ENCODE results near the gene FSTL4. TPM values are rescaled to one million over a fixed set of nuclear protein-coding genes. Genes with fewer than 3 reads are reported as not detected.

Gene FSTL4
- total and polyA plus RNA-seq, 4 donors = 0.42 TPM; not detected in 3

DNA sequence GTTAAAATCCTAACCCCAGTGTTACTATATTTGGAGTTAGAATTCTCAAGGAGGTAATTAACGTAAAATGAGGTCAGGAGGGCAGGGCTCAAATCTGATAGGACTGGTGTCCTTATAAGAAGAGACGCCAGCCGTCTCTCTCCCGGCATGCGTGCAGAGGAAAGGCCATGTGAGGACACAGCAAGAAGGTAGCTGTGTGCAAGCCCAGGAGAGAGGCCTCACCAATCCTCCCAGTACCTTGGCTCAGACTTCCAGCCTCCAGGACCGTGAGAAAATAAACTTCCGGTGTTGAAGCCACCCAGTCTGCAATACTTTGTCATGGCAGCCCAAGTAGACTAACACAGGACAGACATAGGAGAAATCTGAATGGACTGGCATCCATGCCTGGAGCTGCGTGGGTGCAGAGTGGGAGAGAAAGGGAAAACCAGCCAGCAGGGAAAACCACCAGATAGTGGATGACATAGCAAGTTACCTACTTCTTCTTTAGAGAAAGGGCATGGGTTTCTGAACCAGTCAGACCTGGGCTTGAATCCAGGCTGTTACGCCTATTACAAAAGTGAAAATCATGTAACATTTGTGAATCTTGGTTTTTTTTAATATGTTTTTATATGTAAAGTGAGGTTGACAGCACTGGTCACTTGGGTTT, 89.2 kb downstream of the FSTL4 start:
- ATAC-seq (ENCODE audit: low FRiP score) = no peak
- H3K27me3 ChIP-seq (ENCODE audit: control insufficient read depth in 1 of 2, insufficient read depth in 2 of 2, low read length in 1 of 2) = no peaks in the 10 kb centered on the region

DNA sequence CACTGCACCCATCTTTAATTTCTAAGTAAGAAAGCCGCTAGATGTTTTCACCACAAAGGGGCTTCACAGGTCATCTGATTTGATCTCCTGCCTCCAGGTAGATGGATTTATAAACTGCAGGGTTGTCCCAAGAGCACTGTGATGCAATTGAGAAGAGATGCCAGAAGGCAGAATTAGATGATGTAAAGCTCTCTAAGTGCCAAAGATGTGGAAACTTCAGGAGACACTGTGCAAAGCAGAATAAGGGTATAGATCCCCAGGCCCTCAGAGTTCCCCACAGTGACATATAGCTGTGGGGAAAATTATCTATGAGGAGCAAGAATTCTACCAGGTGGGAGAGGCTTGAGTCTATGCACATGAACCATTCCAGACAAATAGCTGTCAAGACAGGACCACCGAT, 90.5 kb downstream of the FSTL4 start:
- intact Hi-C loops (cut with DNase I) = no loop called here
- Histone ChIP-seq H3K9me3 (ENCODE audit: control insufficient read depth, low read length) (no peaks in the 10 kb centered on the region), H3K4me1 (ENCODE audit: control insufficient read depth in 1 of 2, insufficient read depth in 2 of 2, low read length in 2 of 2) (no peaks in the 10 kb centered on the region), H3K4me3 (ENCODE audit: low read length in 2 of 2) (no peak overlapping the region), H3K27me3 (ENCODE audit: control insufficient read depth in 1 of 2, insufficient read depth in 2 of 2, low read length in 1 of 2) (no peaks in the 10 kb centered on the region), H3K27ac (ENCODE audit: low read depth in 1 of 2, low read length in 2 of 2) (no peak overlapping the region), H3K36me3 (ENCODE audit: control insufficient read depth in 1 of 2, insufficient read depth in 2 of 2, low read length in 1 of 2) (no peaks in the 10 kb centered on the region)
- WGBS, 2 donors = 84 to 86% methylated on average over 2 of the region's 2 CpGs
- DNase-seq (no peak), ATAC-seq (ENCODE audit: low FRiP score) (no peak)

More for the DNA sequence above, 89.2 kb downstream of the FSTL4 start:
- DNase-seq = no peak
- WGBS, 2 donors = 61 to 72% methylated on average over 9 of the region's 9 CpGs
- intact Hi-C loops (cut with DNase I) = no loop called here
- no peaks in the 10 kb centered on the region for H3K9me3 ChIP-seq (ENCODE audit: control insufficient read depth, low read length)
- no peaks in the 10 kb centered on the region for H3K36me3 ChIP-seq (ENCODE audit: control insufficient read depth in 1 of 2, insufficient read depth in 2 of 2, low read length in 1 of 2)
- H3K4me1 ChIP-seq (ENCODE audit: control insufficient read depth in 1 of 2, insufficient read depth in 2 of 2, low read length in 2 of 2) = no peaks in the 10 kb centered on the region
- no peak overlapping the region for H3K27ac ChIP-seq (ENCODE audit: low read depth in 1 of 2, low read length in 2 of 2)
- H3K4me3 ChIP-seq (ENCODE audit: low read length in 2 of 2) = no peak overlapping the region

DNA sequence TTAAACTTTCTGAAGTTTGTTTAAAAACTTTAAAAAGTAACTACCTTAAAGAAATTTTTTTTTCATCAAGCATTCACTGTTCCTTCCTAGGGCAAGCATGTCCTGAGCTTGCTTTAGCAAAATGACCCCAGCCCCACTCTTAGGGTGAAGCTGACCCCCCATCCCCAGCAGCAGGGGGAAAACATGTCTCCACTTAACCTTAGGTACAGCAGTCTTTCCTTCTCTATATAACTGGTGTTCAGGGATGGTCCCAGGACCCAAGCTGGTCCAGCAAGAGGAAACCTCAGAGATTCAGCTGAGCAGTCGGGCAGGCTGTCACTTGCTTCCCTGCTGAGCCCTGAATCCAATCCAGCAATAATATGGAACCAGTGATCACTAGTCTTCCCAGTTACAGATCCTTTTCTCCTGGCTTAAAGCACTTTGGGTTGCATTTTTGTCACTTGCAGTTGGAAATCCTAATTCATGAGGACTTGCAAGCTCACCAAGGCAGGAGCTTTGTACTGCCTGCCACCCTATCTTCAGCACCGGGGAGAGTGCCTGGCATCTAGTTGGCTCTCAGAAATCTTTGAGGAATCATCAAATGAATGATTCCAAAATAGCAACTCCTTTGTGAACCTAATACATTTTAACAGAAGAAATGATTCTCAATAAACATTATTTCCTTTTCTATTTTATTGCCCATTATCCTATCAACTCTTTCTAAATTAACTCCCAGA, 91.2 kb downstream of the FSTL4 start:
- H3K27me3 ChIP-seq (ENCODE audit: control insufficient read depth in 1 of 2, insufficient read depth in 2 of 2, low read length in 1 of 2) = no peaks in the 10 kb centered on the region
- H3K27ac ChIP-seq (ENCODE audit: low read depth in 1 of 2, low read length in 2 of 2) = no peak overlapping the region
- DNase-seq = no peak
- 35% methylated on average over 2 of the region's 2 CpGs for WGBS, 2 donors
- no peaks in the 10 kb centered on the region for H3K36me3 ChIP-seq (ENCODE audit: control insufficient read depth in 1 of 2, insufficient read depth in 2 of 2, low read length in 1 of 2)
- intact Hi-C loops (cut with DNase I) = no loop called here
- no peaks in the 10 kb centered on the region for H3K4me1 ChIP-seq (ENCODE audit: control insufficient read depth in 1 of 2, insufficient read depth in 2 of 2, low read length in 2 of 2)
- no peaks in the 10 kb centered on the region for H3K9me3 ChIP-seq (ENCODE audit: control insufficient read depth, low read length)
- ATAC-seq (ENCODE audit: low FRiP score) = no peak
- H3K4me3 ChIP-seq (ENCODE audit: low read length in 2 of 2) = no peak overlapping the region

DNA sequence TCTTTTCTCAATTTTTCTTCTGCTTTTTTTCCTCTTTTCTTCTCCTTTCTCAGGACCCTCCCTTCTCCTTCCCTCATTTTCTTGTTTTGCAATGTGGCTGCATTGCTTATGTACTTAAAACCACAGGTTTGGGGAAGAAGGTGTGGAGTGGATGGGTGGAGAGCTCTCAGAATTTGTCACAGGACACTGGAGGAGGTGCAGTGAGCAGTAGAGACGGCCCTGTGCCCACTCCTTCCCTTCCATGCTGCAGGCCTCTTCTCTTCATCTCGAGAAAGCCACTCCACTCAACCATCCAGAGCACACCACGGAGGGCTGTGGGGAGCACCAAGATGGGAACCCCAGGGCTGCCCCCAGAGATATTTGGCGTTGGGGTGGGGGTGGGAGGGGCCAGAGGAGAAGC, 92.3 kb downstream of the FSTL4 start:
- intact Hi-C loops (cut with DNase I) = no loop called here
- H3K27me3 ChIP-seq (ENCODE audit: control insufficient read depth in 1 of 2, insufficient read depth in 2 of 2, low read length in 1 of 2) = no peaks in the 10 kb centered on the region
- no peak overlapping the region for H3K27ac ChIP-seq (ENCODE audit: low read depth in 1 of 2, low read length in 2 of 2)
- H3K4me3 ChIP-seq (ENCODE audit: low read length in 2 of 2) = no peak overlapping the region
- ATAC-seq (ENCODE audit: low FRiP score) (no peak), DNase-seq (no peak)
- no peaks in the 10 kb centered on the region for H3K9me3 ChIP-seq (ENCODE audit: control insufficient read depth, low read length)
- H3K4me1 ChIP-seq (ENCODE audit: control insufficient read depth in 1 of 2, insufficient read depth in 2 of 2, low read length in 2 of 2) = no peaks in the 10 kb centered on the region
- H3K36me3 ChIP-seq (ENCODE audit: control insufficient read depth in 1 of 2, insufficient read depth in 2 of 2, low read length in 1 of 2) = no peaks in the 10 kb centered on the region
- 53 to 55% methylated on average over 4 of the region's 4 CpGs for WGBS, 2 donors

DNA sequence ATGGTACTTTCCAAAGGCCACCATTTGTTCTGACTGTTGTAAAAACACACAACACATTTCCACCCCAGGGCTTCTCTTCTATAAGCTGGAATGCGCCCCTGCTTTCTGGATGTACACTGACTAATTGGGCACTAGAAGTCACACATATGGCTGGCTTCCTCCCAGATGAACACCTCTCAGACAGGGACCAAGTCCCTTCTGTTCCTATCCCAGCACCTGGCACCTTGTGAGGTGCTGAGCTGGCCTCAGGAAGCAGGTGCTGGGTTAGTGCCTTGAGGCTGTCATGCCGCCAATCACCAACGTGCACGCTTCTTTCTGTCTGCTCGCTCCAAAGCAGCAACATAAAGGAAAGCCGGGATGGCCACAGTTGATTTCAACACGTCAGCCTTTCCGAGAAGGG, 93.2 kb downstream of the FSTL4 start:
- WGBS, 2 donors = 67 to 70% methylated on average over 8 of the region's 8 CpGs
- intact Hi-C loops (cut with DNase I) = no loop called here
- Histone ChIP-seq H3K36me3 (ENCODE audit: control insufficient read depth in 1 of 2, insufficient read depth in 2 of 2, low read length in 1 of 2) (no peaks in the 10 kb centered on the region), H3K27ac (ENCODE audit: low read depth in 1 of 2, low read length in 2 of 2) (no peak overlapping the region), H3K4me1 (ENCODE audit: control insufficient read depth in 1 of 2, insufficient read depth in 2 of 2, low read length in 2 of 2) (no peaks in the 10 kb centered on the region), H3K4me3 (ENCODE audit: low read length in 2 of 2) (no peak overlapping the region), H3K9me3 (ENCODE audit: control insufficient read depth, low read length) (no peaks in the 10 kb centered on the region), H3K27me3 (ENCODE audit: control insufficient read depth in 1 of 2, insufficient read depth in 2 of 2, low read length in 1 of 2) (no peaks in the 10 kb centered on the region)
- ATAC-seq (ENCODE audit: low FRiP score) = no peak
- DNase-seq = no peak

DNA sequence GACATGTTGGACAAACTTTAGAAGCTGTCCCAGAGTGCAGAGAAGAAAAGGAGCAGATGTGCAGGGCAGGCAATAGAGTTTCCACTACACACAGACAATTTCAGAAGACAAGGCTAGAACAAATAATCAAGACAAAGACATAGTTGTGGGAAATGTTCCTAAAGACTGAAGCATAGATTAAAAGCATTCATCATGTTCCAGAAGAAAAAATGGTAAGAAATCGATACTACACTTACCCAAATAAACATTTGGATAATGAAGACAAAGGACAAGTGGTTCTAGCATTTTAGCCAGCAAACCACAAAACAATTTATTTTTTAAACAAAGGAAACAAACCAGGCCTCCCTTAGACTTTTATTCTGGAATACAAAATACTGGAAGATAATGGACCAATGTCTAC, 97.9 kb downstream of the FSTL4 start:
- intact Hi-C loops (cut with DNase I) = no loop called here
- Histone ChIP-seq H3K27me3 (ENCODE audit: control insufficient read depth in 1 of 2, insufficient read depth in 2 of 2, low read length in 1 of 2) (no peaks in the 10 kb centered on the region), H3K36me3 (ENCODE audit: control insufficient read depth in 1 of 2, insufficient read depth in 2 of 2, low read length in 1 of 2) (no peaks in the 10 kb centered on the region), H3K9me3 (ENCODE audit: control insufficient read depth, low read length) (no peaks in the 10 kb centered on the region), H3K4me1 (ENCODE audit: control insufficient read depth in 1 of 2, insufficient read depth in 2 of 2, low read length in 2 of 2) (no peaks in the 10 kb centered on the region), H3K27ac (ENCODE audit: low read depth in 1 of 2, low read length in 2 of 2) (no peak overlapping the region), H3K4me3 (ENCODE audit: low read length in 2 of 2) (no peak overlapping the region)
- ATAC-seq (ENCODE audit: low FRiP score) = no peak
- WGBS, 2 donors = 24 to 45% methylated on average over 1 of the region's 1 CpG
- no peak for DNase-seq

DNA sequence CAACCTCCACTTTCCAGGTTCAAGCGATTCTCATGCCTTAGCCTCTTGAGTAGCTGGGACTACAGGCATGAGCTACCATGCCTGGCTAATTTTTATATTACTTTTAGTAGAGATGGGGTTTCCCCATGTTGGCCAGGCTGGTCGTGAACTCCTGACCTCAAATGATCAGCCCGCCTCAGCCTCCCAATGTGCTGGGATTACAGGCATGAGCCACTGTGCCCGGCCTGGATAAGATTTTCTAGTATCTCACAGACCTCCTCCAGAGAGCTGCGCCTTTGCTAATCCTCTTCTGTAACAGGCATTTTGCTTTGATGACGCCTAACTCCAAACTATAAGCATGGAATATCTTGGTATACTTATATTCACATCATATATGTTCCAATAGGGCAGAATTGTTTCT, 99.4 kb downstream of the FSTL4 start:
- ATAC-seq (ENCODE audit: low FRiP score) (no peak), DNase-seq (no peak)
- Histone ChIP-seq H3K36me3 (ENCODE audit: control insufficient read depth in 1 of 2, insufficient read depth in 2 of 2, low read length in 1 of 2) (no peaks in the 10 kb centered on the region), H3K4me1 (ENCODE audit: control insufficient read depth in 1 of 2, insufficient read depth in 2 of 2, low read length in 2 of 2) (no peaks in the 10 kb centered on the region), H3K4me3 (ENCODE audit: low read length in 2 of 2) (no peak overlapping the region), H3K9me3 (ENCODE audit: control insufficient read depth, low read length) (no peaks in the 10 kb centered on the region), H3K27ac (ENCODE audit: low read depth in 1 of 2, low read length in 2 of 2) (no peak overlapping the region), H3K27me3 (ENCODE audit: control insufficient read depth in 1 of 2, insufficient read depth in 2 of 2, low read length in 1 of 2) (no peaks in the 10 kb centered on the region)
- intact Hi-C loops (cut with DNase I) = no loop called here
- 89 to 90% methylated on average over 6 of the region's 6 CpGs for WGBS, 2 donors

DNA sequence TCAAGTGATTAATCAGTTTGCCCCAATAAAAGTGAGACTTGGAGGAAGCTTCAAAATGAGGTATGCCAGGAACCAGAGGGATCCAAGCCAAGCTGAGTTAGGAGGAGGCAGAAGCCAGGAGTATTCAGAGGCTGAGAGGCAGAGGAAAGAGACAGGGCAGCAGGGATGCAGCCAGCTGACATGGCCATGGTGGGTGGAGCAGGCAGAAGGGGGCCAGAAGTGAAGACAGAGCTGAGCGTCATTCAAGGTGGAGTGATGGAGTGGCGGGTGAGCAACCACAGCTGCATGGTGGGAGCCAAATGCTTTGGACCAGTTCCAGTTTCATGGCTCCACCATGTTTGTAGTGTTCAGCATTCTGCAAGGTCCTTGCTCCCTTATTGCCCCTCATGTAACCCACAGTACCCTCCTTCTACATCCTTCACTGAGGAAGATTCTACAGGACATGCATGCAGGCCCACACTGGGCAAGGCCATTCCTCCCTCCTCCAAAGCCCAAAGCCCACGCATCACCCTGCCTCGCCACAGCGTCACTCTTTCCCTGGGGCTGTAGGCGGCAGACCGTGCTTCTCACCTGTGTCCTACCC, 100.6 kb downstream of the FSTL4 start:
- 92% methylated on average over 6 to 7 of the region's 7 CpGs for WGBS, 2 donors
- no peaks in the 10 kb centered on the region for H3K4me1 ChIP-seq (ENCODE audit: control insufficient read depth in 1 of 2, insufficient read depth in 2 of 2, low read length in 2 of 2)
- intact Hi-C loops (cut with DNase I) = no loop called here
- no peak overlapping the region for H3K4me3 ChIP-seq (ENCODE audit: low read length in 2 of 2)
- H3K27me3 ChIP-seq (ENCODE audit: control insufficient read depth in 1 of 2, insufficient read depth in 2 of 2, low read length in 1 of 2) = no peaks in the 10 kb centered on the region
- DNase-seq (no peak), ATAC-seq (ENCODE audit: low FRiP score) (no peak)
- H3K36me3 ChIP-seq (ENCODE audit: control insufficient read depth in 1 of 2, insufficient read depth in 2 of 2, low read length in 1 of 2) = no peaks in the 10 kb centered on the region
- no peaks in the 10 kb centered on the region for H3K9me3 ChIP-seq (ENCODE audit: control insufficient read depth, low read length)
- H3K27ac ChIP-seq (ENCODE audit: low read depth in 1 of 2, low read length in 2 of 2) = no peak overlapping the region
